Tongue (tissue), 2 donors: ENCODE data around the gene NAAA. TPM values are rescaled to one million over a fixed set of nuclear protein-coding genes. Genes with fewer than 3 reads are reported as not detected.
A peak's percentile ranks its signal among the peaks of the same experiment; 100 is the strongest.
"Not testable (repeated sequence)": the region's sequence is repeated elsewhere in the genome, so short reads cannot be mapped to it uniquely, and the experiment has no call there.

Source experiments
- DNase-seq: peaks from one replicate; pipeline ENCODE4 v3.0.0-alpha.2; 2015
- total RNA-seq: library from RNA; depleted of rRNA; stranded (reverse); fragments of >200 nt; gene quantifications from one replicate; pipeline ENCODE4 v1.2.3, GENCODE V29; 2014

NAAA gene
- total RNA-seq, 1 donor from 2014 or later = 33.4 TPM

DNA sequence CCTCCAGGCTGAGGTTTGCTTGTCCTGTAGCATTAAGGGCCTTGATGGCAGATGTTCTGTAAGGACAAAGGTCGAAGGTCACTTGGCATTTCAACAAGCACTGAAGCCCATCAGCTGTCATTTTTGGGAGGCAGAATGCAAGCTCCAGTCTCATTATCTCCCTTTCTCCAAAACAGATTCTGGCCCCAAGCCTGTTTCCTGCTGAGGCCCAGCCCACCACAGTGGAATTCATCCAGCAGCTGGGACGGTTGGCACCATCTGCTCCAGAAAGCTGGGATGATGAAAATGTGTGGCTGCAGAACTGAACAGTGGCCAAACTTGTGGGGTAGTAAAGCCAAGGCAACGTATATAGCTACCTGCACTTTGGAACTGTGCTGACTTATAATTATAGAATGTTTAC is 20.9 kb downstream of the NAAA start:
- peak; percentile 83 for DNase-seq

DNA sequence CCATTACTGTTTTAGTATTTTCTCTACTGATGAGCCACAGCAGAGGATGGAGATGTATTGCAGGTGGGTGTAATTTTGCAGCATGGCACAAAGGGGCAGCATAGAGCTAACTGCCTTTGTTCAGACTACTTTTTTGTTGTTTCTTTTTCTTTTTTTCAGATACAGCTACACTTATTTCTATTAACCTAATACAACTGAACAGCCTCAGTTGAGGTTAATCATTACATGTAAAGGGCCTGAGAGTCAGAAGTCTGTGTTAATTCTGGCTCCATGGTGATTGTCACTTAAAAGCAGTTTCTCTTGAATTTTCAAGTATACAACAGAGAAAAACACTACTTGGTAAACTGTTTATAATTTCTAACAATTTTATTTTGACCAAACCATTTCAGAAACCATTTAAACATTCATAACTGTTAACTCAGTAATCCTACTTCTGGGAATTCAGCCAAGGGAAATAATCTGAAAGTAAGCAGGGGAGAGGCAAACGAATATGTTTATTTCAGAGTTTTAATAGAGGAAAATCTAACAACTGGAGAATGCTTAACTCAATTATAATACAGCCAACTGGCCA is 24.6 kb downstream of the NAAA start:
- peak; percentile 65 for DNase-seq

DNA sequence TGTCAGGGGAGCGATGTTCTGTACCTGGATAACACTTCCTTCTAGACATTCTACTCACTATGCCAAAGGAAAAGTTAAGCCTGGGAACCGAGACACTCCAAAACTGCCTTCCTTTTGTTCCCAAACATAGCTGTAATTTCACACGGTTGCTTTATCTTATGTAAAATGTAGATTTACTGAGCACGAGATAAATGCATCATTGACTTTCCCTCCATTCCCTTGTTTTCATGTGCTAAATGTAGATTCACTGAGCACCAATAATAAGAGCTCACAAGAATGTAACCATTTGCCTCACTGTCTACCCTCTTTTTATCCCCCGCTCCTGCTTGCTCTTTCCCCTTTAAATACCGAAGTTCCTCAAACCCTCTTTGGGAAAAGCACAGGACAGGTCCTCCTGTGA is 27.8 kb downstream of the NAAA start:
- DNase-seq = no peak

DNA sequence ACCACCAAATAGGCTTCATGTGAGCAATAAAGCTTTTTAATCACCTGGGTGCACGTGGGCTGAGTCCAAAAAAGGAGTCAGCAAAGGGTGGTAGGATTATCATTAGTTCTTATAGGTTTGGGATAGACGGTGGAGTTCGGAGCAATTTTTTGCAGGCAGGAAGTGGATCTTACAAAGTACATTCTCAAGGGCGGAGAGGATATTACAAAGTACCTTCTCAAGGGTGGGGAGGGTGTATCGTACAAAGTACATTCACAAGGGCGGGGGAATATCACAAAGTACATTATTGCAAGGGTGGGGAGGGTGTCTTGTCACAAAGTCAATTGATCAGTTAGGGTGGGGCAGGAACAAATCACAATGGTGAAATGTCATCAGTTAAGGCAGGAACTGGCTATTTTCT is 30.0 kb downstream of the NAAA start:
- not testable (repeated sequence) for DNase-seq

DNA sequence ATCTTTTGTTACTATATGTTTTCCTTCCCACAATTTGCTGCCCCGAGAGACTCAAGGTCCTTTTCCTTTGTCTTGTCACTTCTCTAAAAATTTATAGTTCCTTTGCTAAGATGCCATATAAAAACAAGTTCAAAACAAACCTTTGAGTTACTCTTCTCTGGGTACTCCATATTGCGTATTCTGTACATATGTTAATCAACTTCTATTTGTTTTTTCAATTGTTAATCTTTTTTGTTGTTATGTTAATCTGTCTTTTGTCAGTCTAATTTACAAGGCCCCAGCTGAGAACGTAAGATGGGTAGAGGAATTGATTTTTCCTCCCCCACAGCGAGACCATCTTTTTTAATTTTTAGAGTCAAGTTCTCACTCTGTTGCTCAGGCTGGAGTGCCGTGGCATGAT is 31.4 kb downstream of the NAAA start:
- DNase-seq = no peak

DNA sequence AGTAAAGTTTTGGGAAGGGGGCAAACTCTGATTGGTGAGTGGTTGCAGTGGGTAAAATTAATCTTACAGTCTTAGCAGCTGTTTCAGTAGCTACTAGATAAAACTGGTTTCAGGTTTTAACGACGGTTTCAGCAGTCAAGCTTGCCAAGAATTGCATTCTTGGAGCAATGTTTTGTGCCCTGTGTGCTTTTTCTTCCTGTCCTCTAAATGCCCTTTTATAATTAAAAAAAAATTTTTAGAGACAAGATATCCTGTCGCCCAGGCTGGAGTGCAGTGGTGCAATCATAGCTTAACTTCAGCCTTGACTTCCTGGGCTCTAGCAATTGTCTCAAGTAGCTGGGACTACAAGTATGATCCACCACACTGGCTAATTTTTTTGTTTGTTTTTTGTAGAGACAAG is 32.3 kb downstream of the NAAA start:
- DNase-seq = peak; percentile 43

DNA sequence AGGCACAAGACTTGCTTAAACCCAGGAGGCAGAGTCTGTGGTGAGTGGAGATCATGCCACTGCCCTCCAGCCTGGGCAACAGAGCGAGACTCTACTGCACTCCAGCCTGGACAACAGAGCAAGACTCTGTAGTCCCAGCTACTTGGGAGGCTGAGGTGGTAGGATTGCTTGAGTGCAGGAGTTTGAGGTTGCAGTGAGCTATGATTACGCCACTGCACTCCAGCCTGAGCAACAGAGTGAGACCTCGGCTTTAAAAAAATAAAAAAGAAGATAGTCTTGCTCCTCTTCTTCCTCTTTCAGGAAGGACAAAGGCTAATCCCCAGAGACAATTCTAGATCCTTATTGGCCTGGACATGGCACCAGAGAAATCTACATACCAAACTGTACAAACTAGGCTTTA is 32.8 kb downstream of the NAAA start:
- DNase-seq = no peak

DNA sequence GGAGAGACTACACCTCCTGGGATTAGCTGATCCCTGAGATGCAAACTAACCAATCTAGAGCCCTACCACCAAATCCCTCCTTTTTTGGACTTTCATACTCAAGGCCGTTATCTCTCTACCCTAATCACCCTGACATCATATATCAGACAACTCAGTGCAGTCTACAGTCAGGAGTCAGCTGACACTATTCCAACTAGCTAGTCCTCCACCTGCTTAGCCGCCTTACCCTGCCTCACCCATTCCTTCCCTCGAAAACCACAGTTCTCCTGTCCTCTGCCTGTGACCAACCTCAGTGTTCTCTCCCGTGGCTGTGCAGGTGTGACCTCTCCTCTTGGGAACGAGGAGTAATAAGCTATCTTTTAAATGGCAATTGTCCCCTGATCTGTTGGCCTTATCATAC is 36.7 kb downstream of the NAAA start:
- DNase-seq = no peak

DNA sequence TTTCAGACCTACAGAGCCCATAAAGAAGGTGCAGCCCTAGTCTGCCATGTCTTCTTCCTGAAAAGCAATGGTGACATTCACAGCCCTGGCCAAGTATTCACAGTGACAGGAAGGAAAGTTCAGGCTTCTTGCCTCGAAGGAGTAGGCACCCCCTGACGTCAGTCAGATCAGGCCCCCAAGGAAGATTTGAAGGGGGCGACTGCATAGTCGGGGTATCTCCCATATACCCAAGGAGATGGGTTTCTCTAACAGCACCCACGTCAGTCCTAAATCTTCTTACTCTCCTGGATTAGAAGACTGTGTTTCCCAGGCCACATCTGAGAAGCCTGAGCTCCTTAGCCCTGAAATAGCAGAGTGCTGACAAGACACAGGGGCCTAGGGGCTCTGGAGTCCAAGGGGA is 38.5 kb downstream of the NAAA start, which contains the start of gene PPEF2:
PPEF2 (minus strand) TSS at position 101 of the 400 bp plus-strand sequence. CDS start 6,127 bp downstream, outside the sequence.
- no peak for DNase-seq

DNA sequence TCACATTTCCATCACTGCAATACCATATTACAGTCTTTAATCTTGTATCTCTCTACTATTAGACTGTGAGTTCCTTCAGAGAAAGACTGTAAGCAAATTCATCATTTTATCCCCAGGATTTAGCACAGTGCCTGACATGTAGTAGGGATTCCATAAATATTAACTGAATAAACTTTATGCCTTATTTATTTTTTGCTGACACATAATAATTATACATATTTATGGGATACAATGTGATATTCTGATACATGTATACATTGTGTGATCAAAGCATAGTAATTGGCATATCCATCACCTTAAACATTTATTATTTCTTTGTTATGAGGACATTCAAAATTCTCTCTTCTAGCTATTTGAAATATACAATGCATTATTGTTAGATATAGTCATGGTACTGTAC is 42.3 kb downstream of the NAAA start:
- no peak for DNase-seq

DNA sequence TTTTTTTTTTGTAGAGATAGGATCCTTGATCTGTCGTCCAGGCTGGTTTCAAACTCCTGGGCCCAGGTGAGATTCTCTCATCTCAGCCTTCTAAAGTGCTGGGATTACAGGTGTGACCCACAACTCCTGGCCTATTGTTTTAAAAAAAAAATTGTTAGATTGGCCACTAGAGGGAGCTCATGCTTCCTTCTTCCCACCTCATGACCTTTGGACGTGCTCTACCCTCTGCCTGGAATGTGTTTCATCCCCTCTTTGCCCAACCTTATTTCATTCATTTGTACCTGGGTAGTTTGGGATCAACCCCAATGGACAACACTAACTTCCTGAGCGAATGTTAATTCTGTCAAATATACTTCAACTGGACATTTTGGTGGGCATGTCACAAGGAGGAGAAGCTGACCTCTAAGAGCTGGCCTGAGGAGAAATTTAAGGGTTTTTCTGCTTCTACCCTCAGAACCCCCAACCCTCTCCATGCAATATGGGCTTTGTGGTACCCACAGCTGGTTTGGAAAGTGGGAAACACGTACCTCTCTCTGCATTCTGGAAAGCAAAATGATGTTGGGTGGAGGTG is 45.0 kb downstream of the NAAA start:
- DNase-seq = peak; percentile 37

DNA sequence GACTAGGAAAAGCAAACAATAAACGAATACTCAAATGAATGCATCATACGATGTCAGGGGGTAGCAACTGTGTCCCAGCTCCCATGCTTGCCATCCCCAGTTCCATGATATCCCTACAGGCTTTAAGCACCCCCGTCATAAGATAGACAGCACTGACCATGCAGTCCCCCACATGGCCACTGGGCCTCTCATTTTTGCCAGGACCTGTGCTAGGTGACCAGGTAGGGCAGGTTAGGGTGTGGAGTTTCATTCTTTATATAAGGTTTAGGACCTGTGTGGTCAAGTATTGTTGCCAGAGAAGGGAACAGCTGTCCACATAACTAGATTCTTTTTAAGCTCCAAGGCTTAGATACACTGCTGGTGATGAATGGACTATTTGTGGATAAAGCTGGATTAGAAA is 48.3 kb downstream of the NAAA start:
- no peak for DNase-seq

DNA sequence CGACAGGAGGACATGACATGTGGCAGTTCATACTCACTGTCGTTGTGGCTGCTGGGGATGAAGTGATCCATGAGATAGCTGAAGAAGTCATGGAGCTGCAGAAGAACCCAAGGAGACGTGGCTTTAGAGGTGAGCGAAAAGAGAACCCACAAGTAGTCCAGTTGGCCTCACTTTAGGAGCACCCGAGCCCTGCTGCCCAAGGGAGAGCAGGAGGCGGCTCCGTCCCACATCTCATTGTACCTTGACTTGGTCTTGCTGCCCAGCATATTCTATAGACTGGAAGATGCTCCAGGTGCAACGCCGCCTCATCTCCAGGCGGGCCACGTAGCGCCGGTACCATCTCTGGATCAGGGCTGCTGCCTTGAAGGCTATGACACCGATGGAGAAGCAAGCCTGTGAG is 49.2 kb downstream of the NAAA start:
- no peak for DNase-seq

DNA sequence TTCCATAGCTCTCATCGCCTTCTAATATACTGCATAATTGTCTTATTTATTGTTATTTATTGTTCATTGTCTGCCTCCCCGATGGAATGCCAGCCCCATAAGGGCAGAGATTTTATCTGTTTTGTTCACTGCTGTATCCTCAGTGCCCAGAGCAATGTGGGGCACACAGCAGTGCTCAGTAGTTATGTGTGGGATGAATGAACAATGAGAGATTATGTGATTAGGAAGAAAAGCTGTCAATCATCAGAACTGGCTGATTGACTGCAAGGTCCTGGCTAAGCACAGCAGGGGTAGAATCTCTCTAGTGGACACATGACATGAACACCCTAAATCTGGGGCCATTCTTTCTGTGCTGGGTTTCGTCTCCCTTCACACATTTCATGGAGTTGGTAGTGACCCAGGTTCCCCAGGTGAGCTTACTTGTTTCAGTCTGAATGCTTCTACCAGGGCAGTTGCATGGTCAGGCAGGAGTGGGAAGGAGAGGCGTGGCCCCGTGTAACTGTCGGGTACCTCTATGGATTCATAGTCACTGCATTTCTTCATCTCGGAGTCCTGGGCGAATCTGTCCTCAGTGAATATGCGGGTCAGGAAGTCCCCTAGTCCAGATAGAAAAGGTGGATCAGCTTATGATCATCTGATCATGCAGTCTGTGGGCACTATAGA is 51.1 kb downstream of the NAAA start:
- DNase-seq = no peak

DNA sequence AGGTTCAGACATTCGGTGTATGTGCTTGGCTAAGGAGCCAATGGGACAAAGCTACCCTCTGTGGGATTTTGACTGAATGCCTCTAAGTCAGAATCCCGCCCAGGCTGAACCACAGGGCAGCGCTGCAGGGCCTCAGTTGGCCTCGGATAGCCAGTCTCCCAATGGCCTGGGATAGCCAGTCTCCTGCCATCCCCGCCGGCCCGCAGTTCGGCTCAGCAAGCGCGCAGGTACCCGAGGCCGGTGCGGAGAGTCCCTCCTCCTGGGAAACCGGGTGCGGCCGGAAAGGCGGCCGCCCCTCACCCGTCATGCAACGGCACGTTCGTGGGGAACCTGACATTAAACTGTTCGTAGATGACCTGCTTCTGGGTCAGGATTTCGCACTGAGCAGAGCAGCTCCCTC is 54.7 kb downstream of the NAAA start:
- no peak for DNase-seq

DNA sequence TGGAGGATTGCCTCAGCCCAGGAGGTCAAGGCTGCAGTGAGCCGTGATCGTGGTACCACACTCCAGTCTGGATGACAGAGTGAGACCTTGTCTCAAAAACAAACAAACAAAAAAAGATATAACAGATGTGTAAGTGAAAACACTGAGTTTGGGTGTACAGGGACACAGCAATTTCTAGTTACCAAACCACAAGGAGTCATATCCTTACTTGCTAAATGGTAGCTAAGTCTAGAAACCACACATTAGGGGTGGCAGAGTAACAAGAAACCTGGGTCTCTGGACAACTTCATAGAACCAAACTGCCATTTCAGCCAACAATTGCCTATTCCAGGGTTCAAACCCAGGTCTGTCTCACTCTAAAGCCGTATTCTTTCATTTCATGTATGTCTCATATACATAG is 59.3 kb downstream of the NAAA start:
- DNase-seq = no peak

DNA sequence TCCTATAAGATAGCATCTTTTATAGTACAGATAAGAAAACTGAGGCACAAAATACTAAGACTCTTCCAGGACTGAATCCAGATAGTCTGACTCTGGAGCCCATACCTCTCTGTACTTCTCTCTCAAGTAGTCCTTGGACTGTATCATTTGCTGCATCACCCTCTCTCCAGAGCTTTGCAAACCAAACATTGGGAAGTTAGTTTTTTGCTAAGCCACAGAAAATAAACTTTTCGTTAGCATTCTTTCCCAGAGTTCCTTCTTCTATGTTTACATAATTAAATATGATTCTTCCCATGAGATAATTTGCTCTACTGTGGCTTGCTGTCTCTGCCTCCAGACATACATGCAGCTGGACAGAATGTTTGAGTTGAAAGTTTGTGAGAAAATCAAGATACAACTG is 60.5 kb downstream of the NAAA start:
- DNase-seq = no peak

DNA sequence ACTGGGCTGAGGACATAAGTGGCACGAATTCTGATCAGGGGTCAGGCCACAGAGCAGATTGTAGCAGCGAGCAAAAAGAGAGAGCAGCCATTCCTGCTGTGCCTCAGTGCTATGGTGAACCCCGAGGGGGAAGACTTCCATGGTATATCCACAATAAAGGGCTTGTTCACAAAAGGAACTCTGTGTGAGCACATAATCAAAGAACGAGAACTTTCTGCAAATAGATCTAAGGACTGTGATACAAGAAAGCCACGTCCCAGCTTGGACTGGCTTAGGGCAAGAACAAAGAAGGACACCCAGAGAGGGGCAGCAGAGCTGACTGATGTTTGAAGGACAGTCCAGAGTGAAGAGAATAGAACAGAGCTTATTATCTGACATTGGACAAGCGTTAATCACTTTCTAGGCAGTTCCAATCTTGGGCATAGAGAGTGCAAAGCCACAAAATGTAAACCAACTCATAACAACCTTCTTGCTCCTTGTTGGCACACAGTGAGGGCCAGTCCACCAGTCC is 62.5 kb downstream of the NAAA start:
- DNase-seq = no peak

DNA sequence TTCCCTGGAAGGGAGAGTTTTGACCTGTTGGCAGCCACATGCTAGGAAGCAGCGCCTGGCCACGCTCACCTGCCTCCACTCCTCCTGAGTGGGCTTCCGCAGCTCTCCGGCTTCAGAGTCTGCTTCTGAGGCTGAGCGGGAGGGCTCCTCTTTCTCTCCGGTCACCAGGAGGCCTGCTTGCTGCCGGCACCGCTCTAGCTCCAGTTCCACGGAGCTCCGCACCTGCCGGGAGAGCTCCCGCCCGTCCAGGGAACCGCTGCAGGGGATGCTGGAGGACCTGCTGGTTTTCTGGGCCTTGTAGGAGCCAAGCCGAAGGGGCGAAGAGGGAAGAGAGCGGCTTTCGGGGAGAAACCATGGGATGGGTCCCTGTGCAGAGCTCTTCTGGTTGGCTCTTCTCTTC is 64.6 kb downstream of the NAAA start:
- no peak for DNase-seq

DNA sequence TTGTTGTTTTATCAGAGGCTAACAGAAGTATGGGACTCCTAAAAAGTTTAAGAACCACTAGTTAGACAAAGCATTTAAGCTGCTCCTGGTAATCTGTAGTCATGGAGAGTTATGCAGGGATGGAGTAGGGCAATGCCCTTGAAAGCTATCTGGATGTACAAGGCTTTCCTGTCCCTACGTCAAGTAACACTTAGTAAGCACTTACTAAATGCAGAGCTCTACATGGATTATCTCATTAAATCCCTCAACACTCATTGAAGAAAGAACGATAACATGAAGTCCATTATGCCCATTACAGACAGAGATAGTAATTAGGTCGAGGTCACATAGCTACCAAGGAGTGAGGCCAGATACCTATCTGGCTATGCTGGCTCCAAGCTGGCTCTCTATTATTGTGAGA is 71.7 kb downstream of the NAAA start:
- no peak for DNase-seq

DNA sequence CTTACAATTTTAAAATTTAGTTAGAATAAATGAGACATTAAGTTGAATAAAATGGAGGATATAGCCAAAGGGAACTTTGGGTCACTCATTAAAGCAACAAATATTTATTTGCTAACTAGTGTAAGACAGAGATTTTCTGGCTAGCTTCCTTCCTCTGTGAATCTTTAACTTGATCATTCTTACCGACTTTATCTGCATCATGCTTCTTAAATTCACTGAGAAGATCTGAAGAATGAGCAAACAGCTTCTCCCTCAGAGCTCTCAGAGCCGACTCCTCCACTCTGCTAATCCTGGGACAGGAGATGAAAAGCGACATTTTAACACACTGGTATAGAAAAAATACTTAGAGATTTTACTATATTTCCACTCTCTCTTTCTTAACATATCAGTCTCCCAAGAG is 73.7 kb downstream of the NAAA start:
- DNase-seq = no peak
